Measurements from ENCODE around the gene LGALS7.
A peak's percentile ranks its signal among the peaks of the same experiment; 100 is the strongest.

Gene LGALS7

GRCh38 chr19:38734176-38734425 lies 39.2 kb downstream of the LGALS7 start:
- Histone ChIP-seq H3K9me3 (ENCODE audit: severe bottlenecking) (no peaks in the 10 kb centered on the region), H3K27me3 (ENCODE audit: insufficient read depth, low read depth, severe bottlenecking) (no peaks in the 10 kb centered on the region), H3K4me3 (ENCODE audit: low read depth, low read length) (no peak overlapping the region), H3K27ac (no peak overlapping the region), H3K36me3 (peaks cover 28% of the 10 kb centered on the region)
- no peak for DNase-seq
- no peak for TF ChIP-seq CTCF (IDR thresholded peaks at IDR 0.05; ENCODE audit: low read depth, low read length)

- Histone ChIP-seq H3K9me3 (ENCODE audit: severe bottlenecking) (no peaks in the 10 kb centered on the region), H3K4me3 (ENCODE audit: low read depth, low read length) (no peak overlapping the region), H3K27ac (no peak overlapping the region), H3K27me3 (ENCODE audit: insufficient read depth, low read depth, severe bottlenecking) (no peaks in the 10 kb centered on the region), H3K36me3 (peaks cover 33% of the 10 kb centered on the region)
- TF ChIP-seq CTCF (IDR thresholded peaks at IDR 0.05; ENCODE audit: low read depth, low read length): no peak
- peak; percentile 13 for DNase-seq
Measured at GRCh38 chr19:38733493-38734175, 39.7 kb downstream of the LGALS7 start.

- no peaks in the 10 kb centered on the region for H3K27me3 ChIP-seq (ENCODE audit: insufficient read depth, low read depth, severe bottlenecking)
- no peak for DNase-seq
- H3K27ac ChIP-seq: no peak overlapping the region
- H3K9me3 ChIP-seq (ENCODE audit: severe bottlenecking): no peaks in the 10 kb centered on the region
- no peak for TF ChIP-seq CTCF (IDR thresholded peaks at IDR 0.05; ENCODE audit: low read depth, low read length)
- H3K4me3 ChIP-seq (ENCODE audit: low read depth, low read length): no peak overlapping the region
- H3K36me3 ChIP-seq: peaks cover 36% of the 10 kb centered on the region
Measured at GRCh38 chr19:38733241-38733492, 40.1 kb downstream of the LGALS7 start.

GRCh38 chr19:38731654-38732301 lies 41.5 kb downstream of the LGALS7 start:
- DNase-seq: no peak
- no peak for TF ChIP-seq CTCF (IDR thresholded peaks at IDR 0.05; ENCODE audit: low read depth, low read length)
- H3K27me3 ChIP-seq (ENCODE audit: insufficient read depth, low read depth, severe bottlenecking): no peaks in the 10 kb centered on the region
- peaks cover 50% of the 10 kb centered on the region for H3K36me3 ChIP-seq
- H3K27ac ChIP-seq: no peak overlapping the region
- no peak overlapping the region for H3K4me3 ChIP-seq (ENCODE audit: low read depth, low read length)
- no peaks in the 10 kb centered on the region for H3K9me3 ChIP-seq (ENCODE audit: severe bottlenecking)

- peaks cover 58% of the 10 kb centered on the region for H3K36me3 ChIP-seq
Measured at GRCh38 chr19:38730731-38731589, 42.4 kb downstream of the LGALS7 start.

More at GRCh38 chr19:38730731-38731589, 42.4 kb downstream of the LGALS7 start:
- no peak for TF ChIP-seq CTCF (IDR thresholded peaks at IDR 0.05; ENCODE audit: low read depth, low read length)
- Histone ChIP-seq H3K27ac (no peak overlapping the region), H3K9me3 (ENCODE audit: severe bottlenecking) (no peaks in the 10 kb centered on the region), H3K4me3 (ENCODE audit: low read depth, low read length) (no peak overlapping the region), H3K27me3 (ENCODE audit: insufficient read depth, low read depth, severe bottlenecking) (no peaks in the 10 kb centered on the region)
- peak; percentile 9 for DNase-seq
